Measurements from ENCODE around the gene RNF121. TPM values are rescaled to one million over a fixed set of nuclear protein-coding genes. Genes with fewer than 3 reads are reported as not detected.

The RNF121 gene
- total RNA-seq, 1 experiment from 2014 or later: 56.9 TPM

DNA sequence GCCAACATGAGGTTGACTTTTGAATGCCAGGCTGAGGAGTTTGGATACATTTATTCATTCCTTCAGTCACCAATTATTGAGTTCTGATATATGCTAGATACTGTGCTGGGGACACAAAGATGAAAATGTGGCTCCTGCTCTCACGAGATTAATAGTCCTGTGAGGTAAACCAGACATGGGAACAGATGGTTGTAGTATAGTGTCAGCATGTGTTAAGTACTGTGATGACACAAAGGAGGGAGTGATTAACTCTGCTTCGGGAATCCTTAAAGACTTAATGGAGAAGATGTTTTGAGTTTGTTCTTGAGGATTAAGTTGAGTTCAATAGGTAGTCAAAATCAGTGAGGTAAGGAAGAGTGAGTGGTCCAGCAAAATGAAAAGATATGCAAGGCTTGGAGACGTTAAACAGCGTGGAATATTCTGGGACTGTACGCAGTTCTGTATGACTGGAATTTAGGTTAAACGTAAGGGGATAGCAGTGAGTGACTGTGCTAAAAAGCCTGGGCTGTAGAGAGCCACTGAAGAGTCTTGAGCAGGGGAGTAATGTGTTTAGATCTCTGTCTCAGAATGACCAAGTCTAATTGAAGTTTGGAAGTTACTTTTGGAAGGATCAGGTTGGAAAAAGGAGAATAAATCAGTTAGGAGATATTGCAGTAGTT, 11.8 kb downstream of the RNF121 start:
- no peaks in the 10 kb centered on the region for H3K9me3 Mint-ChIP-seq
- Histone ChIP-seq H3K18ac (ENCODE audit: insufficient read length, low read depth, low read length) (no peak overlapping the region), H3K27me3 (ENCODE audit: insufficient read depth, low read length) (no peaks in the 10 kb centered on the region), H3K4ac (ENCODE audit: low read depth, low read length) (no peak overlapping the region), H2AFZ (ENCODE audit: low read length) (no peak overlapping the region), H4K20me1 (ENCODE audit: control insufficient read depth, insufficient read depth, insufficient read length) (no peaks in the 10 kb centered on the region), H3K4me1 (ENCODE audit: insufficient read depth, low read length) (no peaks in the 10 kb centered on the region), H3K9ac (ENCODE audit: extremely low read depth, insufficient read length, low read length) (no peak overlapping the region), H3K27ac (ENCODE audit: insufficient read length, low read depth, low read length) (no peak overlapping the region), H3T11ph (ENCODE audit: low read length) (no peak overlapping the region), H3K23ac (ENCODE audit: insufficient read length, low read depth, low read length) (no peak overlapping the region), H3K79me2 (ENCODE audit: insufficient read depth, low read length) (peaks cover 8% of the 10 kb centered on the region; the same call in 1 of the 2 replicates), H3K56ac (ENCODE audit: insufficient read length, low read depth, low read length) (no peak overlapping the region), H3K14ac (ENCODE audit: insufficient read depth, low read length) (no peak overlapping the region), H3K23me2 (ENCODE audit: insufficient read length, low read depth, low read length, poor library complexity, severe bottlenecking) (no peaks in the 10 kb centered on the region), H3K9me3 (ENCODE audit: control insufficient read depth, low read depth, low read length) (no peaks in the 10 kb centered on the region), H2BK5ac (ENCODE audit: insufficient read length, low read length) (no peak overlapping the region), H2BK120ac (ENCODE audit: low read depth, low read length, poor library complexity, severe bottlenecking) (no peak overlapping the region), H2BK15ac (ENCODE audit: low read depth, low read length) (no peak overlapping the region), H4K91ac (ENCODE audit: insufficient read length, low read depth, low read length) (no peak overlapping the region), H2AK5ac (ENCODE audit: insufficient read length, low read length) (no peak overlapping the region), H4K5ac (ENCODE audit: insufficient read length, low read depth, low read length) (no peak overlapping the region), H3K79me1 (ENCODE audit: insufficient read depth, low read depth, low read length, poor library complexity, severe bottlenecking) (peaks cover 18% of the 10 kb centered on the region), H2BK12ac (ENCODE audit: insufficient read length, low read depth, low read length) (no peak overlapping the region), H3K4me2 (ENCODE audit: insufficient read depth, insufficient read length, low read length) (no peak overlapping the region), H4K8ac (replicated peaks; ENCODE audit: insufficient read length, low read depth, low read length) (no peak overlapping the region), H2BK20ac (ENCODE audit: low read depth, low read length, poor library complexity, severe bottlenecking) (no peak overlapping the region)
- peaks cover 0 to 3% (median 0%) of the 10 kb centered on the region in 3 experiments; a peak in 2 of 7 replicates for H3K36me3 Mint-ChIP-seq (ENCODE audit: insufficient read depth in 1 of 3, low read depth in 3 of 3)
- no peaks in the 10 kb centered on the region for H3K27me3 Mint-ChIP-seq (ENCODE audit: low read depth)
- no peak overlapping the region for H3K4me3 Mint-ChIP-seq
- TF ChIP-seq CTCF (conservative IDR thresholded peaks at IDR 0.05): no peak
- WGBS (ENCODE audit: extremely low coverage, insufficient read length, low lambda C conversion rate): no CpG with 5 or more reads among the region's 6 CpGs
- no peak overlapping the region for H3K27ac Mint-ChIP-seq
- peaks cover 3% of the 10 kb centered on the region in 2 experiments; a peak in 1 of 4 replicates for H3K4me1 Mint-ChIP-seq
- DNase-seq: no peak

Measured in H9 (cell line).